ENCODE measurements around the gene MXI1.

MXI1 gene

DNA sequence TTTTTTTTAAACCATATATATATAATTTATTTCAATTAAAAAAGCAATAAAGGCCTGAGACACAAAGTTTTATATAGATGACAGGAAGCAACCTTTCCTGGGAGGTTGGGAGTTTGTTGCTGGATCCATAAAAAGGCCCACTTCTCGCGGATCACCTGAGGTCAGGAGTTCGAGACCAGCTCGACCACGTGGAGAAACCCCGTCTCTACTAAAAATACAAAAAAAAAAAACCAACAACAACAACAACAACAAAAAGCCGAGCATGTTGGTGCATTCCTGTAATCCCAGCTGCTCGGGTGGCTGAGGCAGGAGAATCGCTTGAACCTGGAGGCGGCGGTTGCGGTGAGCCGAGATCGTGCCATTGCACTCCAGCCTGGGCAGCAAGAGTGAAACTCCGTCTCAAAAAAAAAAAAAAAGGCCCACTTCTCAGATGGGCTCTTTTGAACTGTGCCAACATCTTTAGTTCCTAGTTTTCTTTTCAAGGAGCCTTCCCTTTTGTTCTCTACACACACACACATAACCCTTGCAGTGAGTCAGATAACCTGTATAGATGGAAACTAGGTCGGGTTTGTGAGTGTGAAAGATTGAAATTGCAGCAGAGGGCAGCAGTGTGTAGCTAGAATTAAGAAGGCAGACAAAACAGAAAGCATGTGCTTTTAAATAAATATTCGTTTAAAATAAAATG is 98.5 kb downstream of the MXI1 start:
- peak overlapping the region; percentile 94 for H3K9ac ChIP-seq (ENCODE audit: low read depth, low read length, poor library complexity, severe bottlenecking)
- no peaks in the 10 kb centered on the region for H3K9me3 ChIP-seq (ENCODE audit: insufficient read depth, low read depth, low read length)
- peaks cover 37% of the 10 kb centered on the region for H4K20me1 ChIP-seq (ENCODE audit: insufficient read depth, low read length, poor library complexity, severe bottlenecking)
- TF ChIP-seq, protein P1, sequence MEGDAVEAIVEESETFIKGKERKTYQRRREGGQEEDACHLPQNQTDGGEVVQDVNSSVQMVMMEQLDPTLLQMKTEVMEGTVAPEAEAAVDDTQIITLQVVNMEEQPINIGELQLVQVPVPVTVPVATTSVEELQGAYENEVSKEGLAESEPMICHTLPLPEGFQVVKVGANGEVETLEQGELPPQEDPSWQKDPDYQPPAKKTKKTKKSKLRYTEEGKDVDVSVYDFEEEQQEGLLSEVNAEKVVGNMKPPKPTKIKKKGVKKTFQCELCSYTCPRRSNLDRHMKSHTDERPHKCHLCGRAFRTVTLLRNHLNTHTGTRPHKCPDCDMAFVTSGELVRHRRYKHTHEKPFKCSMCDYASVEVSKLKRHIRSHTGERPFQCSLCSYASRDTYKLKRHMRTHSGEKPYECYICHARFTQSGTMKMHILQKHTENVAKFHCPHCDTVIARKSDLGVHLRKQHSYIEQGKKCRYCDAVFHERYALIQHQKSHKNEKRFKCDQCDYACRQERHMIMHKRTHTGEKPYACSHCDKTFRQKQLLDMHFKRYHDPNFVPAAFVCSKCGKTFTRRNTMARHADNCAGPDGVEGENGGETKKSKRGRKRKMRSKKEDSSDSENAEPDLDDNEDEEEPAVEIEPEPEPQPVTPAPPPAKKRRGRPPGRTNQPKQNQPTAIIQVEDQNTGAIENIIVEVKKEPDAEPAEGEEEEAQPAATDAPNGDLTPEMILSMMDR (conservative IDR thresholded peaks at IDR 0.05; ENCODE audit: low read length) = peak; percentile 74
- no peak for TF ChIP-seq EZH2phosphoT487 (IDR thresholded peaks at IDR 0.05; ENCODE audit: borderline replicate concordance)
- no peaks in the 10 kb centered on the region for H3K9me2 ChIP-seq (replicated peaks; ENCODE audit: low read depth, low read length)
- no peaks in the 10 kb centered on the region for H3K27me3 ChIP-seq (ENCODE audit: insufficient read depth, low read length, poor library complexity, severe bottlenecking)
- H3K4me1 ChIP-seq (ENCODE audit: insufficient read depth, low read length, poor library complexity, severe bottlenecking) = peaks cover 38% of the 10 kb centered on the region
- peak overlapping the region; percentile 38; the same call in 1 of the 2 replicates for H2AFZ ChIP-seq (ENCODE audit: low read length)
- H3K79me2 ChIP-seq (ENCODE audit: insufficient read depth, low read length) = peaks cover 38% of the 10 kb centered on the region
- peak overlapping the region; percentile 81 for H3K4me2 ChIP-seq (ENCODE audit: low read depth, low read length, poor library complexity, severe bottlenecking)
- peaks cover 17% of the 10 kb centered on the region; the same call in 1 of the 2 replicates for H3K36me3 ChIP-seq (ENCODE audit: insufficient read depth, low read length)
- peak overlapping the region; percentile 94 for H3K4me3 ChIP-seq (ENCODE audit: low read length, poor library complexity, severe bottlenecking)
- H3F3A ChIP-seq (ENCODE audit: low read depth) = no peaks in the 10 kb centered on the region

DNA sequence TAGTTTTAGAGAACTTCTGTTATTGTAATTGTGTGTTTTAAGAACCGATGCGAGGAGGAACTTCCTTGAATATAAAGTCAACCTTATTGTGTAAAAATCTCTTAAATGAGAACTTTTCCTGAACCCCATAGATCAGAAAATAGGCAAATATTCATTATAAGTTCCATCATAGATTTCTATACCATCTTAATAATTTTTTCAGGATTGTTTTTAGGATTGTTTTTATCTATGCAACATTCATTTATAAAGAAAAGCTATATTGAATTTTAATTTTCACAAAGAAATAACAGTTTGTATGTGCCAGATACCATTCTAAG is 99.0 kb downstream of the MXI1 start:
- H3K9me3 ChIP-seq (ENCODE audit: insufficient read depth, low read depth, low read length) = no peaks in the 10 kb centered on the region
- H2AFZ ChIP-seq (ENCODE audit: low read length) = peak overlapping the region; percentile 38; the same call in 1 of the 2 replicates
- TF ChIP-seq, protein P1 (conservative IDR thresholded peaks at IDR 0.05; ENCODE audit: low read length) = no peak
- TF ChIP-seq EZH2phosphoT487 (IDR thresholded peaks at IDR 0.05; ENCODE audit: borderline replicate concordance) = no peak
- H3K4me3 ChIP-seq (ENCODE audit: low read length, poor library complexity, severe bottlenecking) = peak overlapping the region; percentile 94
- H4K20me1 ChIP-seq (ENCODE audit: insufficient read depth, low read length, poor library complexity, severe bottlenecking) = peaks cover 32% of the 10 kb centered on the region
- H3K4me1 ChIP-seq (ENCODE audit: insufficient read depth, low read length, poor library complexity, severe bottlenecking) = peaks cover 39% of the 10 kb centered on the region
- peak overlapping the region; percentile 51 for H3K9ac ChIP-seq (ENCODE audit: low read depth, low read length, poor library complexity, severe bottlenecking)
- peaks cover 33% of the 10 kb centered on the region for H3K79me2 ChIP-seq (ENCODE audit: insufficient read depth, low read length)
- peak overlapping the region; percentile 81 for H3K4me2 ChIP-seq (ENCODE audit: low read depth, low read length, poor library complexity, severe bottlenecking)
- H3K27me3 ChIP-seq (ENCODE audit: insufficient read depth, low read length, poor library complexity, severe bottlenecking) = no peaks in the 10 kb centered on the region
- peaks cover 14% of the 10 kb centered on the region; the same call in 1 of the 2 replicates for H3K36me3 ChIP-seq (ENCODE audit: insufficient read depth, low read length)
- no peaks in the 10 kb centered on the region for H3K9me2 ChIP-seq (replicated peaks; ENCODE audit: low read depth, low read length)
- no peaks in the 10 kb centered on the region for H3F3A ChIP-seq (ENCODE audit: low read depth)

DNA sequence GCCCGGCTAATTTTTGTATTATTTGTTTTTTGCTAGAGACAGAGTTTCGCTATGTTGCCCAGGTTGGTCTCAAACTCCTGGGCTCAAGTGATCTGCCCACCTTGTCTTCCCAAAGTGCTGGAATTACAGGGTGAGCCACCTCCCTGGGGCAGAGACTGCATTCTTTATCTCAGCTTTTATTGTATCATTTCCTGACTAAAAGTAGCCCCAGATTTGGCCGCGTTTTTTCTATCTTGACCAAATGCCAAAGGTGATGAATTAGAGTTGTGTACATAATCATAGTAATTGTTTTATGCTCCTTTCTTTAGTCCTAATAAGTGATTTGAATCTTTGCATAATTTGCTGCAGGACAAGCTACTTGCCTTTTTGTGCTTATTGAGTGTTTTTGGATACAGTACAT is 100.4 kb downstream of the MXI1 start:
- Histone ChIP-seq H3K4me1 (ENCODE audit: insufficient read depth, low read length, poor library complexity, severe bottlenecking) (peaks cover 26% of the 10 kb centered on the region), H3K27me3 (ENCODE audit: insufficient read depth, low read length, poor library complexity, severe bottlenecking) (no peaks in the 10 kb centered on the region), H3K9me3 (ENCODE audit: insufficient read depth, low read depth, low read length) (no peaks in the 10 kb centered on the region), H2AFZ (ENCODE audit: low read length) (no peak overlapping the region), H3F3A (ENCODE audit: low read depth) (no peaks in the 10 kb centered on the region), H3K9ac (ENCODE audit: low read depth, low read length, poor library complexity, severe bottlenecking) (no peak overlapping the region), H3K79me2 (ENCODE audit: insufficient read depth, low read length) (peaks cover 19% of the 10 kb centered on the region), H3K9me2 (replicated peaks; ENCODE audit: low read depth, low read length) (no peaks in the 10 kb centered on the region), H4K20me1 (ENCODE audit: insufficient read depth, low read length, poor library complexity, severe bottlenecking) (peaks cover 18% of the 10 kb centered on the region), H3K36me3 (ENCODE audit: insufficient read depth, low read length) (peaks cover under 1% of the 10 kb centered on the region; the same call in 1 of the 2 replicates), H3K4me3 (ENCODE audit: low read length, poor library complexity, severe bottlenecking) (no peak overlapping the region), H3K4me2 (ENCODE audit: low read depth, low read length, poor library complexity, severe bottlenecking) (no peak overlapping the region)
- TF ChIP-seq EZH2phosphoT487 (IDR thresholded peaks at IDR 0.05; ENCODE audit: borderline replicate concordance) = no peak
- TF ChIP-seq, protein P1 (conservative IDR thresholded peaks at IDR 0.05; ENCODE audit: low read length) = no peak

All from Loucy (cell line).